ENCODE measurements around the gene SPTBN2.
A peak's percentile ranks its signal among the peaks of the same experiment; 100 is the strongest.

The SPTBN2 gene

GRCh38 chr11:66638177-66639065, 90.6 kb downstream of the SPTBN2 start, which contains the start of gene RBM4:
TSS of gene RBM4 (plus strand) at chr11:66638703. CDS start at chr11:66639712, 1,009 bp downstream.
- DNase-seq = peak; percentile 98

- DNase-seq = no peak
Observed at GRCh38 chr11:66637557-66638176, 91.3 kb downstream of the SPTBN2 start.

GRCh38 chr11:66636411-66636810, 92.6 kb downstream of the SPTBN2 start:
- DNase-seq = no peak
